Ishikawa (cell line): ENCODE measurements around the gene RAF1.

Experiments used
- EGR1 ChIP-seq: IDR thresholded peaks from 2 replicates; pipeline ENCODE4 v1.6.1; 2012
- EP300 ChIP-seq: IDR thresholded peaks from 2 replicates; pipeline ENCODE4 v1.6.1; 2012; ENCODE audit warnings: borderline replicate concordance
- FOXM1 ChIP-seq: IDR thresholded peaks from 2 replicates; pipeline ENCODE4 v1.6.1; 2012; ENCODE audit warnings: low read depth, borderline replicate concordance
- MAX ChIP-seq: IDR thresholded peaks from 2 replicates; pipeline ENCODE4 v1.6.1; 2012
- REST ChIP-seq: IDR thresholded peaks from 2 replicates; pipeline ENCODE4 v1.6.1; 2012; ENCODE audit warnings: low read depth, mild to moderate bottlenecking
- TAF1 ChIP-seq: IDR thresholded peaks from 2 replicates; pipeline ENCODE4 v1.6.1; 2012; ENCODE audit warnings: low read depth, mild to moderate bottlenecking
- YY1 ChIP-seq: IDR thresholded peaks from 2 replicates; pipeline ENCODE4 v1.6.1; 2012; ENCODE audit warnings: low read depth

GRCh38 chr3:12566976-12567375 lies 96.9 kb downstream of the RAF1 start:
- no peak for TF ChIP-seq MAX
- TF ChIP-seq FOXM1: no peak
- no peak for TF ChIP-seq YY1
- TF ChIP-seq TAF1: no peak
- TF ChIP-seq EP300: no peak
- TF ChIP-seq REST: no peak
- TF ChIP-seq EGR1: no peak
